HFFc6 (cell line): ENCODE data around the gene PPP3CA. TPM values are rescaled to one million over a fixed set of nuclear protein-coding genes. Genes with fewer than 3 reads are reported as not detected.

Experiments
- DNase-seq: peaks from one replicate; pipeline ENCODE4 v3.0.0-alpha.2; 2018
- H3K27ac Mint-ChIP-seq: 2 replicates; pipeline ENCODE4 v1.8.0; 2020; ENCODE audit warnings: mild to moderate bottlenecking, mixed read lengths
- H3K27me3 Mint-ChIP-seq: 2 replicates; pipeline ENCODE4 v1.8.0; 2021; ENCODE audit warnings: mild to moderate bottlenecking, moderate library complexity, mixed read lengths; ENCODE audit not compliant: insufficient read depth
- H3K36me3 Mint-ChIP-seq: 2 replicates; pipeline ENCODE4 v1.8.0; 2021; ENCODE audit warnings: low read depth, mixed read lengths
- H3K4me1 Mint-ChIP-seq: 2 replicates; pipeline ENCODE4 v1.8.0; 2020; ENCODE audit warnings: low read depth, mixed read lengths
- H3K4me3 Mint-ChIP-seq: 2 replicates; pipeline ENCODE4 v1.8.0; 2020; ENCODE audit warnings: mild to moderate bottlenecking, moderate library complexity, mixed read lengths
- H3K9me3 Mint-ChIP-seq: 2 replicates; pipeline ENCODE4 v1.8.0; 2020; ENCODE audit warnings: mild to moderate bottlenecking, mixed read lengths
- total RNA-seq, 6 experiments: library from RNA; stranded (reverse); fragmentation: NEBNext Ultra II Directional; extraction: Animal tissue kit (Norgen Biotek cat#: 25700); gene quantifications; 2 replicates in 1 of 6; 3 replicates in 5 of 6; pipeline ENCODE4 v1.2.3, GENCODE V29; 2021
- TF ChIP-seq, protein P1 (sequence below): fragments of 200-600 bp; sonication (generic); IDR thresholded peaks from 2 replicates; pipeline ENCODE4 v1.5.0; 2021; ENCODE audit warnings: antibody characterized with exemption, mild to moderate bottlenecking

PPP3CA gene
- total RNA-seq, 6 experiments from 2014 or later: 45.9 to 59.6 (median 55.0) TPM

DNA sequence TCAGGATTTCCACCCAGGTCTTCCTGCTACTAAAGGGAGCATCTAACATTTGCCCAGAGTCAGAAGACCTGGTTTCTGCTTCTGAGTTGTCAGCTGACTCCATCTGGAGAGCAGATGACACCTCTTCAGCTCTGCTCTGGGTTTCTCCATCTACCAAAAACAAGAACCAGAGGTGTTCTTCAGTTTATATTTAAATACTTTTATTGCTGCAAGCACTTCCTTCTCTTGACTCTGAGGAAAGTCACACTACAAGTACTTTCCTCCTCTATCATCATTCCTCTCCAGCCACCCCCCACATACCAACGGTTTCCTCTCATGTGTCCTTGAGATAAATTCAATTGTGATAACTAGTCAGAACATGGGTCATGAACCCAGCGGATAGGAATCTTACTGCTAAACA lies 88.4 kb downstream of the PPP3CA start:
- H3K27ac Mint-ChIP-seq: peak overlapping the region; percentile 78
- TF ChIP-seq, protein P1, sequence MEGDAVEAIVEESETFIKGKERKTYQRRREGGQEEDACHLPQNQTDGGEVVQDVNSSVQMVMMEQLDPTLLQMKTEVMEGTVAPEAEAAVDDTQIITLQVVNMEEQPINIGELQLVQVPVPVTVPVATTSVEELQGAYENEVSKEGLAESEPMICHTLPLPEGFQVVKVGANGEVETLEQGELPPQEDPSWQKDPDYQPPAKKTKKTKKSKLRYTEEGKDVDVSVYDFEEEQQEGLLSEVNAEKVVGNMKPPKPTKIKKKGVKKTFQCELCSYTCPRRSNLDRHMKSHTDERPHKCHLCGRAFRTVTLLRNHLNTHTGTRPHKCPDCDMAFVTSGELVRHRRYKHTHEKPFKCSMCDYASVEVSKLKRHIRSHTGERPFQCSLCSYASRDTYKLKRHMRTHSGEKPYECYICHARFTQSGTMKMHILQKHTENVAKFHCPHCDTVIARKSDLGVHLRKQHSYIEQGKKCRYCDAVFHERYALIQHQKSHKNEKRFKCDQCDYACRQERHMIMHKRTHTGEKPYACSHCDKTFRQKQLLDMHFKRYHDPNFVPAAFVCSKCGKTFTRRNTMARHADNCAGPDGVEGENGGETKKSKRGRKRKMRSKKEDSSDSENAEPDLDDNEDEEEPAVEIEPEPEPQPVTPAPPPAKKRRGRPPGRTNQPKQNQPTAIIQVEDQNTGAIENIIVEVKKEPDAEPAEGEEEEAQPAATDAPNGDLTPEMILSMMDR: no peak
- DNase-seq: peak; percentile 9
- H3K36me3 Mint-ChIP-seq: peaks cover 4% of the 10 kb centered on the region; the same call in 1 of the 2 replicates
- no peaks in the 10 kb centered on the region for H3K9me3 Mint-ChIP-seq
- peak overlapping the region; percentile 45 for H3K4me3 Mint-ChIP-seq
- no peaks in the 10 kb centered on the region for H3K27me3 Mint-ChIP-seq
- peaks cover 51% of the 10 kb centered on the region for H3K4me1 Mint-ChIP-seq

DNA sequence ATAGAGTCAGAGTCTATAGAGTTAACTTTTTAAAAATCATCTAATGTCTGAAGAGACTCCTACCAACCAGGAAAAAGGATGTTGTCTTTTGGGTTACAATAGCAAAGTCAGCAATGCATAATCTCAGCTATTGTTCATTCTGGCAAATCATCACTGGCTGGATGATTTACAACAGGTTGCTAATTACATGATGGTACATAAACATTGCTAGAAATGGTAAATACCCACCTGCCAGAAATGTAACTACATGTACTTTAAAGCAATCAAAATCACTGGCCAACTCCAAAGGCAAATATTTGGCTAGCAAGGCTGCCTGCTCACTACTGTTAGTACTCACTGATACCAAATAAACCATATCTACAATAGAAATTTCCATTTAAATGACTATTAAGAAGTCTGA lies 91.1 kb downstream of the PPP3CA start:
- Mint-ChIP-seq H3K9me3 (no peaks in the 10 kb centered on the region), H3K27me3 (no peaks in the 10 kb centered on the region), H3K4me1 (peaks cover 58% of the 10 kb centered on the region), H3K4me3 (no peak overlapping the region), H3K27ac (no peak overlapping the region), H3K36me3 (peaks cover 4% of the 10 kb centered on the region; the same call in 1 of the 2 replicates)
- DNase-seq: no peak
- TF ChIP-seq, protein P1: no peak

DNA sequence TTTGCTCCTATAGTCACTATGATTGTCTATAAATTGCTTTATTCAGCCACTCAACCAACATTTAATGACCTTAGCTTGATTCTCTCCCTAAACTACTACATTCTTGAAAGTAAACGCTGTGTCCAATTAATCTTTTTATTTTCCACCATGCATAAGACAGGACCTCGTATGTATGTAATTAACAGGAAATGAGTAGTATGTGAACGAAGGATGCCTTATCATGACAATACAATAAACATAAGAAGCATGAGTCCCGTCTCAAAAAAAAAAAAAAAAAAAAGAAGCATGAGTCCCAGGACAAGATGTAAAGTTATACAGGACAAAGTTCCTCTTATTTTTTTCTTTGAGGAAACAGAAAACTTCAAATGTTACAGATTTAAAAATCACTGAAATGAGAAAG lies 92.5 kb downstream of the PPP3CA start:
- Mint-ChIP-seq H3K4me1 (peaks cover 44% of the 10 kb centered on the region), H3K4me3 (no peak overlapping the region), H3K36me3 (peaks cover 4% of the 10 kb centered on the region; the same call in 1 of the 2 replicates), H3K9me3 (no peaks in the 10 kb centered on the region), H3K27ac (no peak overlapping the region), H3K27me3 (no peaks in the 10 kb centered on the region)
- TF ChIP-seq, protein P1: no peak
- DNase-seq: no peak

DNA sequence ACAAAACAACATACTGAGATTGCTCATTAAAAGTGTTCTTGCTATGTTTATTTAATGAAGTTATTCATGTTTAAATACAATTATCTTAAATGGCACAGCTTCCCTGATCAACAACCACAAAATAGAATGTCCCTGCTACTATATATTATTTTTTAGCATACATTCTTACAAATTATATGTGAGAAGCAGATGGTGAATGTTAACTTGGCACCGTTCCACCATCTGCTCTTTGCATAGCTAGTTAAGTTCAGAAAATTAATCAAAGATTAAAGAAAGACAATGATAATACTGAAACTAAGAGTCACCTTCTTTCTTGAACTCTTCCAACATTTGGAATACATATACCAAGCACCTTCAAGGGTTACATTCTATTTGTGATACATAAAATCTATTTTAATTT lies 94.2 kb downstream of the PPP3CA start:
- Mint-ChIP-seq H3K27me3 (no peaks in the 10 kb centered on the region), H3K4me1 (peaks cover 28% of the 10 kb centered on the region), H3K27ac (no peak overlapping the region), H3K9me3 (no peaks in the 10 kb centered on the region), H3K4me3 (no peak overlapping the region), H3K36me3 (no peaks in the 10 kb centered on the region)
- TF ChIP-seq, protein P1: no peak
- no peak for DNase-seq

DNA sequence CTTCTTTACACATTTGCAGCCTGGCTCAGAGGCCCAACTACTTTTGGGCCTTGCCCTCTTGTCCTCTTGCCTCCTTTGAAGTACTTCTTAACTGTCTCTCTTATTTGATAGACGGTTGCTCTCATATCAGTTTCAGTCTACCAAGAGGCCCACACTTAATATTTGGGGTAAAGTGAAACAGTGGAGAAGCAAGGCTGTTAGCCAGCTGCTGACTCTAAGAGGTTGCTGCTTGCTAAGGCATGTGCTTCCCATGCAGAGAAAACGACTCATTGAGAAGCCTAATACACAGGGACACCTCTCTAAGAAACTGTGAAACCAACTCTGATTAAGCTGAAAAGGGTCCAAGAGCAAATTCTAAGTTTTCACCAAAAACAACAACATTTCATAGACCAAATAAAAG lies 94.6 kb downstream of the PPP3CA start:
- peaks cover 25% of the 10 kb centered on the region for H3K4me1 Mint-ChIP-seq
- no peaks in the 10 kb centered on the region for H3K9me3 Mint-ChIP-seq
- TF ChIP-seq, protein P1: no peak
- H3K36me3 Mint-ChIP-seq: no peaks in the 10 kb centered on the region
- no peak for DNase-seq
- no peaks in the 10 kb centered on the region for H3K27me3 Mint-ChIP-seq
- no peak overlapping the region for H3K27ac Mint-ChIP-seq
- no peak overlapping the region for H3K4me3 Mint-ChIP-seq

DNA sequence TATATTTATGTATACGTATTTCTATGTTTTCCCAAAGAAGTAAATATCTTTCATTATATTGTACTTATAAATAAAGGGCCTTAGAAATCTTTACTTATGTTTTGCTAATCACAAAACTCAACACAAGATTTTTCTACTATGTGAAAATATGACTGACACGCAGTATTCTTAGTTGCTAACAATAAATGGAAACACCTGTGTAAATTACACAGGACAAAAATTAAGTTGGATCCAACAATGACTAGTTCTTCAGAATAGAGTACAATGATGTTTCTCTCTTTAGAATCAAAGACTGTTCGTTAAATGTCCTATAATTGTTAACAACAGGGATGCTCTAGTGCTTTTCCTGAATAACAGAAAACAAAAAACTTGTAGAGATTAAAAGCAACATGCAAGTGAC lies 96.1 kb downstream of the PPP3CA start:
- no peak overlapping the region for H3K4me3 Mint-ChIP-seq
- TF ChIP-seq, protein P1: no peak

More for the DNA sequence above, 96.1 kb downstream of the PPP3CA start:
- DNase-seq: no peak
- no peak overlapping the region for H3K27ac Mint-ChIP-seq
- no peaks in the 10 kb centered on the region for H3K9me3 Mint-ChIP-seq
- H3K36me3 Mint-ChIP-seq: no peaks in the 10 kb centered on the region
- H3K27me3 Mint-ChIP-seq: no peaks in the 10 kb centered on the region
- peaks cover 25% of the 10 kb centered on the region for H3K4me1 Mint-ChIP-seq
